Activated effector memory CD4-positive, alpha-beta T cell treated with anti-CD3 and anti-CD28 coated beads, Interleukin-2, amount 50 U/mL, for 16 hours (primary cell): ENCODE measurements around the gene GRIK5.
A peak's percentile ranks its signal among the peaks of the same experiment; 100 is the strongest.
"Not testable (repeated sequence)": the region's sequence is repeated elsewhere in the genome, so short reads cannot be mapped to it uniquely, and the experiment has no call there.

Experiments used
- DNase-seq: peaks from one replicate; pipeline ENCODE4 v3.0.0-alpha.2; 2020

GRIK5 gene

DNA sequence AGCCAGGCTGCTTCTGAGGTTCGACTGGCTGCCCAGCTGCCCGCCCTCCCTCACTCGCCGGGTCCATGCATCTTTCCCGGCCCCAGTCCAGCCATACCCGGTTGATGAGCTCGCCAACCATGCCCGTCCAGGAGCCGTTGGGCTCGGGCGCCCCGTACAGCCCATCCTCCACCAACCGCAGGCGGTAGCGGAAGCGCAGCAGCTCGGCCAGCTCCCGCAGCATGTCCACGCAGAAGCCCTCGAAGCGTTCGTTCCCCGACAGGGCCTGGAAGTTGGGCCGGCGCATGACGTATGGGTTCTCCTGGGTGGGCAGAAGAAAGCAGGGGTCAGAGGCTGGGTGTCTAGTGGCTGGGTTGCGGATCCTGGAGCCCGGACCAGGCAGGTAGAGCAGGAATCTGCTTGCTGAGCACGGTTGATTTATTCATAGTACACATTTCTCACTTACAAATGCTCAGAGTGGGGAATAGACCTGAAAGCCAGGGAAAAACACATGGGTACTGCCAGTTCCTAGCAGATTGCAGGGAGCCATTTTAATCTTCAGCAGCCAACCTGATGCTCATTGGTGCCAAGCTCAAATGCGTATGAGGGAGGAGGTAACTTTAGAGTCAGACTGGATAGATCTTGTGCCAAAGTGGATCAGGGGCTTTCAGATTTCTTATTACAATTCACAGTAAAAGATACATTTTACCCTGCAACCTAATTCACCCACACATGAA, 27.4 kb downstream of the GRIK5 start:
- DNase-seq = no peak

DNA sequence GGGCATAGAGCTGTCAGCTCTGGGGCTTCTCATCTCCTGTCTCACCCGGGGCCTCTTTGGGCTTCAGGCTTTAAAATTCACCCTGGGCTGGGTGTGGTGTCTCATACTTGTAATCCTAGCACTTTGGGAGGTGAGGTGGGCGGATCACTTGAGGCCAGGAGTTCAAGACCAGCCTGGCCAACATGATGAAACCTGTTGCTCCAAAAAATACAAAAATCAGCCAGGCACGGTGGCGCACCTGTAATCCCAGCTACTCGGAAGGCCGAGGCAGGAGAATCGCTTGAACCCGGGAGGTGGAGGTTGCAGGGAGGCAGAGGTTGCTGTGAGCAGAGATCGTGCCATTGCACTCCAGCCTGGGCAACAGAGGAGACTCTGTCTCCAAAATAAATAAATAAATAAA, 29.5 kb downstream of the GRIK5 start:
- DNase-seq = not testable (repeated sequence)

DNA sequence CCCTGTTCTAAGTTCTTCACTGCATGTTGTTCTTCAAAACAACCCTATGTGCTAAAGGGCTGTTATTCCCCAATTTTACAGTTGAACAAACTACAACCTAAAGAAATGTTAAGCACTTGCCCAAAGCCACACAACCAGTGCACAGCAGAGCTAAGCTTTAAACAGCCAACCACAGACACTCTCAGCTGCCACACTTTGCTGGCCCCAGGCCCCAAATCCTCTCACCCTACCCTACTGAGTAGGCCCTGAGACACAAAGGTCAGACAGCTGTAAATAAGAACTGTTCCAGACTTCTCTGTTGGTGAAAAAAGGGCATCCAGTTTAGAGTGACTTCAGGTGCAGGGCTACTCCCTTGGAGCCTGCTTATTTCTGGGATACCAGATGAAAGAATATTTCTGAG, 30.0 kb downstream of the GRIK5 start:
- DNase-seq = no peak

DNA sequence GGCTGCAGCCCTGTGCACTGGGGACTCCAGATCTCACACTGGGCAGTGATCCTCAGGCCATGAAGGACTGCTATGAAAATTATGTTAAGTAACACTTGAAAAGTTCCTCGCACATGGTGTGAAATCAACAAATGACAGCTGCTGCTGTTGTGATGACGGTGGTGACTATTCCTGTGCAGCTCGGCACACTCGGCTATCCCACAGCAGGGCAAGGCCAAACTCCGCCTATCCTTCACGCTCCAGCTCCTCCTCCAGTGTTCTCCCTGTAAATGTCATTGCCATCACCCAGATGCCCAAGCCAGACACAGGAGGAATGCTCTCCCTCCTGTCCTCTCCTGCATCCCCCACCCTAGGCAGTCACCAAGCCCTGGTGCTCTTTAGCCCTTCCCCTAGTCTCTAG, 31.3 kb downstream of the GRIK5 start:
- DNase-seq = no peak

DNA sequence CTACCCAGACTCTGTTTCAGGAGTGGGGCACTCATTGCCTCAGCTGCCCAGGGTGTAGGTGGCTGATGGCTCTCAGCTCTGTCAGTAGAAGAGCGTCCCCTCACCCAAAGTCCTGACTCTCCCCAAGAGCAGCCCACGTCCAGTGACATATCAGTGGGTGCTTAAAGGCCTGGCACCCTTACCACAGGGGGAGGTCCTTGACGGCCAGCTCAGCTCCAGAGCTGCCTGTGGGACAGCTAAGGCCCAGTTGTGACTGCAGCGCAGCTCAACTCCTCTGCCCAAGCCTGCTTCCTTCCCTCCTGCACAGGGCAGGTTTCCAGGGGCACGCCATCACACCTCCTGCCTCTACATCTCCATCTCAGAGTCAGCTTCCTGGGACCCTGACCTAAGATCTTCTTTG, 32.4 kb downstream of the GRIK5 start:
- DNase-seq = no peak

DNA sequence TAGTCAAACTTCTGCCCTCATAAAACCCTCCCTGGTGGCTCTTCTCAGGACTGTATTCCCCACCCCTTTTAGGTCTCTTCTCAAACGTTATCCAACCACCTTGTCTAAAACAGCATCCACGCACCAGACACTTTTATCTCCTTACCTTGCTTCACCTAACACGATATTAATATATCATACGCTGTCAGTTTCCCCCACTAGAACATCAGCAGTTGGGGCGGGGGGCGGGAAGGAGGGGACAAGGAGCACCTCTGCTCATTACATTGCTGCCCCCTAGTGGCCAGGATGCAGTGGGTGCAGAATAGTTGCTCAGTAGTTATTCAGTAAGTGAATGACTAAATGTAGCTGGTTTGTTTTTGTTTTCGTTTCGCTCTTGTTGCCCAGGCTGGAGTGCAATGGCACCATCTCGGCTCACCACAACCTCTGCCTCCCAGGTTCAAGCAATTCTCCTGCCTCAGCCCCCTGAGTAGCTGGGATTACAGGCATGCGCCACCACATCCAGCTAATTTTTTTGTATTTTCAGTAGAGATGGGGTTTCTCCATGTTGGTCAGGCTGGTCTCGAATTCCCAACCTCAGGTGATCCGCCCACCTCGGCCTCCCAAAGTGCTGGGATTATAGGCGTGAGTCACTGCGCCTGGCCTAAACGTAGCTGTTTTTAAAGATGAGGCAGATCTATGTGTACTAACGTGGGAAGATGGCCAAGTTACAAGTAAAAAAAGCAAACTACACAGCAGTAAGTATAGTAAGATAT, 35.2 kb downstream of the GRIK5 start:
- DNase-seq = peak; percentile 88

DNA sequence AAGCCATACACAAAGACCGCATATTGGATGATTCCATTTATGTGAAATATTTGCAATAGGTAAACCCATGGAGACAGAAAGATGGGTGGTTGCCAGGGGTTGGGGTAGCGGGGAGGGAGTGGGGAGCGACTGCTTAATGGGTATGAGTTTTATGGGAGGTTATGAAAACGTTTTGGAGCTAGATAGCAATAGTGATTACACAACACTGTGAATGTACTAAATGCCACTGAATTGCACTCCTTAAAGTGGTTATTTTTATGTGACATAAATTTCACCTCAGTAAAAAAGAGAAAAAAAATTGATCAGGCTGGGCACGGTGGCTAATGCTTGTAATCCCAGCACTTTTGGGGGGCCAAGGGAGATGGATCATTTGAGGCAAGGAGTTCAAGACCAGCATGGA, 36.6 kb downstream of the GRIK5 start:
- no peak for DNase-seq

DNA sequence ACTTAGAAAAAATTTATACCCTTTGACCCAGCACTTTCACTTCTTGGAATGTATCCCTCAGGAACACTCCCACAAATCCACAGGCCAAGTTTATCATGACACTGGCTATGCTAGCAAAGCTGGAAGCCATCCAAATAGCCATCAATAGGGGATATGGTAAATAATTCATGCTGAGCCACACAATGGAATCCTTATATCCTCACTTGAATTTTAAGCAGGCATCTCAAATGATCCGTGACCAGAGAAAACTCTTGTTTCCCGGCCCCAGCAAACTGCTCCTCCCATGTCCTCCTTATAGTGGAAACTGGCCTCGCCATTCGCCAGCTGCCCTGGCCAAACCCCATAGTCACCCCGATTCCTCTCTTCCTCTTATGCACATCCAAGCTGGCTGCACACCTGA, 37.6 kb downstream of the GRIK5 start:
- DNase-seq = no peak

DNA sequence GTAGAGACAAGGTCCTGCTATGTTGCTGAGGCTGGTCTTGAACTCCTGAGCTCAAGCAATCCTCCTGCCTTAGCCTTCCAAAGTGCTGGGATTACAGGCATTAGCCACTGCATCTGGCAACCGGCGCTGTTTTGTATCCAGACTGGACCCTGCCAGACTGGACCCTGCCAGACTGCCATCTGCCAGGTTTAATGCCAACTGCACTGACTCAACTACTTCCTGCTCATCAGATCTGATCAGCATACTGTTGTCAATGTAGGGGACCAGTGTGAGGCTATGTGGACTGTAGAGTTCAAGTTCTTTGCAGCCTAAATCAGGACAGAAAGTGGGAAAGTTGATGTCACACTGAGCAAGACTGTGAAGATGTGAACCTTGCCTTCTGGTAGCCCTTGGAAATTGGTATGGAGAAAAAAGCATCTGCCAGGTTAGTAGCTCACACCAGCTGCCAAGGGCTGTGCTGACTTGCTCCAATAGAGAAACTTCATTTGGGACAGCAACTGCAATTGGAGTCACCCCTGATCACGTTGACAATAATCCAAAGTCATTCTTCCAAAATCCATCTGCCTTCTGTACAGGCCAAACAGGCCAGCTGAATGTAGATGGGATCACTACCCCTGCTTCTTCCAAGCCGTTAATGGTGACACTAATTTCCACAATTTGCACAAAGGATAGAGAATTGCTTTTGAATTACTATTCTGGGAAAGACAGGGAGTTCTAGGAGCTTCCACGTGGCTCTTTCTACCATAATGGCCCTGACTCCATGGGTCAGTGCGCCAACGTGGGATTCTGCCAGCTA, 39.2 kb downstream of the GRIK5 start:
- DNase-seq = no peak

DNA sequence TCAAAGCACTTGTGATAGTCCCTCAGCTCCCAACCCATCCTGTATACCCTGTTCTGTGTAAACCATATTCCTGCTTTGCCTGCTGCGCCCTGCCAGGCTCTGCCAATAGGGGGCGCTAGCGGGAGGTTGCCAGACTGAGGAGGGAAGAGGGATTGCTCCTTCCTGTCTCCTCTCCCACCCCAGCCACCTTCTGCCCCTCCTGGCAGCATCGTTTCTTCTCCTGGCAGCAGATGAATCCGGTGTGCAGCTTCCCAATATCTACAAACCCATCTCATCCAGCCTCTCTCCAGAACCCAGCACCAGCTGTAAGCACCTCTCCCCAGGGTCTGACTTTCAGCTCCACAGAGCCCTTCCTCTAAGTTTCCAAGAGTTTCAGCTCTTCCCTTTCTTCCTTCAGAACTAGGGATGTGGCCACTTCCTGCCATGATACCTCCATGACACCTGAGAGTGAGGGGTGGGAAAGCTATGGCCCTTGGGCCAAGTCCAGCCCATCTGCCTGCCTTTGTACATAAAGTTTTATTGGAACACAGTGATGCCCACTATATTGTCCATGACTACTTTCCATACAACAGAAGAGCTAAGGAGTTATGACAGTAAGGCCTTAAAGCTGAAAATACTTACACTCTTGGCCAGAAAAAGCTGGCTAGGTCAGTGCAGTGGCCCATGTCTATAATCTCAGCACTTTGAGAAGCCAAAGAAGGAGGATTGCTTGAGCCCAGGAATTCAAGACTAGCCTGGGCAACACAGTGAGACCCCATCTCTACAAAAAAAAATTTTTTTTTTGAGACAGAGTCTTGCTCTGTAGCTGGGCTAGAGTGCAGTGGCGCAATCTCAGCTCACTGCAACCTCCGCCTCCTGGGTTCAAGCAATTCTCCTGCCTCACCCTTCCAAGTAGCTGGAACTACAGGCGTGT, 41.4 kb downstream of the GRIK5 start:
- peak; percentile 68 for DNase-seq

DNA sequence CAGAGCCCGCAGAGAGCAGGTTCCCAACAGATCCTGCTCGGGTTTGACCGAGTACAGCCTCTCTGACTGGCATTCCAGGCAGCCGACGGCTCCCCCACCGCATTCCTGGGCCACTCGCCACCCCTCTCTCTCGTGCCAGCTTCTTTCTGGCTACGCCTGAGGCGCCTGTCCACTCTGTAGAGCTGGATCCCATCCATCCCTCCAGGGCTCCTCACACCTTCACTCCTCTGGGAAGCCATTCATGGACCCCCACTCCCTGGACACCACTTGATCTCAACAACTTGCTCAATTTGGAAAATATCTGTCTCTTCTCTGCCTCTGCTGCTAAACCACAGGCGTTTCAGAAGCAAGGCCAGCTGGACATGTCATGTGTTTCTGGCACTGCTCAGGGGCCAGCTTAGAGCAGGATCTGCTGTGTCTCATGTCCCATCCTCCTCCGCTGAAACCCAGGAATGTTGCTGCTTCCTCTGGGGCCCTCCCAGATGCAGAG, 45.3 kb downstream of the GRIK5 start:
- no peak for DNase-seq

DNA sequence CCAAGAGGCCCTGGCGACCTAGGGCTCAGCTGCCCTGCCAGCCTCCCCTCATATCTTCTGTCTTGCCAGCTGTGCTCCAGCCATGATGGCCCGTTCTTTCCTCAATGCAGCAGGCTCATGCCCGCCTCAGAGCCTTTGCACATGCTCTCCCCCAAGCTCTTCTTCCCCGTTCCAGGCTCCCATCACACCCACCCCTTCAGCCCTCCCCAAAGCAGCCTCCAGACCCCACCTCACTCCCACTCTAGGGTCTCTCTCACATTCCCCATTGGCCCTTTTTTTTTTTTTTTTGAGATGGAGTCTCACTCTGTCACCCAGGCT, 46.1 kb downstream of the GRIK5 start:
- no peak for DNase-seq

DNA sequence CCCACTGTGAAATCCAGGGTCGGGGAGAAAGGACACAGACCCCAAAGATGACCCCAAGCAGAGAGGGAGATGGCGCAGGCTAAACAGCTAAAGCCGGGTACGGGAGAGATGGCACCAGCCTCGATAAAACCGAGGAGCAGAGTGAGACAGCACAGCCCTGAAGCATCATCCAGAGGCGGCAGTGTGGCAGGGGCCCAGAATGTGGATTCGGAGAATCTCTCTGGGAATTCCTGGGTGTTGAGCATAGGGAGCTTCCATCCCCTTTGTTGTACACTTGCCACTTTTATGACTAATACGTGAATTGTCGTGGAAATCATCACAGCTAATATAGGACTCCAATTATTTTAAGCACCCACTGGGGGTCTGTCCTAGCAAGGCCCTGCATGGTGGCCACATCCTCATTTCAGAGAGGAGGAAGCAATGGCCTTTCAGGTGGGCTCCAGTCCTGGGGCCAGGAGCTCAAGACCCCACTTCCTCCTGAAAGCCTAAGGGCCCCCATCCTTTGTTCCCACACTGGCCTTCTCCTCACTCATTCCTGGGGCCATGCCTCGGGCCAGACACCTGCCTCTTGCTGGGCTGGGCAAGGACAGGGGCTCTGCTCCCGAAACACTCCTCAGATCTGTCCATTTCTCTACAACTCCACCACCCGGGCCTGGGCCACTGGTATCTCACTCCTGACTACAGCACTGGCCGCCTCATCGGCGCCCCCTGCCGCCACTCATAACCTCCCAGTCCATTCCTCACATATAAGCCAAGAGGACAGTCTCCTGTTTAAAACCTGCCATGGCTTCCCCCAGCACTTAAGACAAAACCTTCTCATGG, 46.7 kb downstream of the GRIK5 start:
- DNase-seq = peak; percentile 66

DNA sequence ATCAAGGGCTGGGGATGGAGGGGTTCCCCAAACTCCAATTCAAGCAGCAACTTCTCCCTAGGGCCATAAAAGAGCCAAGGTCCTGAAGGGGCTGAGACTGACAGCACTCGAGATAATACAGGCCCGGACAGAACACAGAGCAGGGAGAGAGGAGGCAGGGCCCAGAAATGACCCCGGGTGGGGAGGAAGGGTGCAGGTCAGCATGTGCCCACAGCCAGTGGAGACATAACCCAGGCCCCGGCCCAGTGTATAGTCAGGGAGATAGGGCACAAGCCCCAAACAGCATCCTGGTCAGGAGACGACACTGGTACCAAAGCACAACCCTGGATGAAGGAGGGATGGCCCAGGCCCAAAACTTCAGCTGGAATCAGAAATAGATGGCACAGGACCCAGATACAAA, 47.4 kb downstream of the GRIK5 start:
- DNase-seq = no peak

DNA sequence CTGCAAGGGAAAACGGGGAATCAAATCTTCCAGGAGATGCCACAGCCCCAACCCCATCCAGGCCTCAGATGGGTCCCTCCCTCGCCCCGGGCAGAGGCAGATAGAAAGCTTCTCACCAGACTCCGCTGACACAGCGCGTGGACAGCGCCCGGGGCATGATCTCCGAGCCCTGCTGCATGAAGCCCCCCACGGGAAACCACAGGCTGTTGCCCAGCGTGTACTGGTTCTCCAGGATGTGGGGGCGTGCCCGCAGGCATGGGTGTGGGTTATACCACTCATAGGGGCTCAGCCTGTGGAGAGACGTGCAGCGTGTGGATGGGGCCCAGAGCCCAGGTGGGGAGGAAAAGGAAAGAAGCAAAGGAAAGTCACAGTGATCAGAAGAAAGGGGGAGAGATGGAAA, 48.8 kb downstream of the GRIK5 start:
- DNase-seq = no peak

DNA sequence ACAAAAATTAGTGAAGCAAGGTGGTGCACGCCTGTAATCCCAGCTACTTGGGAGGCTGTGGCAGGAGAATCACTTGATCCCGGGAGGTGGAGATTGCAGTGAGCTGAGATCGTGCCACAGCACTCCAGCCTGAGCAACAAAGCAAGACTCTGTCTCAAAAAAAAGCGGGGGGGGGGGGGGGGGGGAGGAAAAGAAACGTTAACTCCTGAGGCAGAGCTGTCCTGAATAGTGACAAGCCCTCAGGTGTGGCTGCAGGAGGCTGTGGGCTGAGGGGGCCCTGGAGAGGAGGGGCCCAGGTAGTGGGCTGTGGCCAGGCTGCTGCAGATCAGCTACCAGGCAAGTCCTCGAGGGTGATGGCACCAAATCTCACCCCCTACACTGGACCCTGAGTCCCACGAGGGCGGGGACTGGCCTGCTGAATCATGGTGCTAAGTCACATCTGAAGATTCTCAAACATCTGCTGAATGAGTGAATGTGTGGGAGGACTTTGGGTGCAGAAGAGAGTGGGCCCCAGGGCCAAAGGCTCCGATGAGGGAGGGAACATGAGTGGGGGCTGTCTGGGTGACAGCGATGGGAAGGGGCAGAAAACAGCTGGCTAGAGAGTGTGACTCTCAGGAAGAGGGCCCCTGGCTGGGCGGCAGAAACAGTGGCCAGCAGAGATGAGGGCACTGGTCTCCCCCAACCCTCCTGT, 51.4 kb downstream of the GRIK5 start:
- no peak for DNase-seq

DNA sequence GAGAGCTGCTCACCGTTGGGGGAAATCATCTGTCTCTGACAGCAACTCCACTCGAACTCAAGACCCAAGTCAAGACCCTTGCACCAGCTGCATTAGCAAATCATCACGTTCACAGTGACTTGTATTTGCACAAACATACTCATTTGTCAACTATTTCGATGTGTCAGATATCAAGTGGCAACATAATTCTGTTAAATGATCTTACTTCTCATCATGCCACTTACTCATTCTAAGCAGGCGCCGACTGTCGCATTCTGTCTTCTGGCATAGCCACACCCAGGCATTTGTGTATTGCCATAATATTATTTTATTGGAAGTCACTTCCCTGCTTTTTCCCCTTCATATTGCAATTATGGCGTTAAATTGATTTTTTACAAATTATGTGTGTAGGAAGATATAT, 53.0 kb downstream of the GRIK5 start:
- no peak for DNase-seq

DNA sequence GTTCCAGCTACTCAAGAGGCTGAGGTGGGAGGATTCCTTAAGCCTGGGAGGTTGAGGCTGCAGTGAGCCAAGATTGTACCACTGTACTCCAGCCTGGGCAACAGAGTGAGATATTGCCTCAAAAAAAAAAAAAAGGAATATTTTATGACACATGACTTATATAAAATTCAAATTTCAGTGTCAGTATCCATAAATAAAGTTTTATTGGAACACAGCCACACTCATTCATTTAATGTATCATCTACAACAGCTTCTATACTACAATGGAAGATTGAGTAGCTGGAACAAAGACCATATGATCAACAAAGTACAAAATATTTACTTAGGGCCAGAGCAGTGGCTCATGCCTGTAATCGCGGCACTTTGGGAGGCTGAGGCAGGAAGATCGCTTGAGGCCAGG, 57.3 kb downstream of the GRIK5 start:
- DNase-seq = not testable (repeated sequence)

DNA sequence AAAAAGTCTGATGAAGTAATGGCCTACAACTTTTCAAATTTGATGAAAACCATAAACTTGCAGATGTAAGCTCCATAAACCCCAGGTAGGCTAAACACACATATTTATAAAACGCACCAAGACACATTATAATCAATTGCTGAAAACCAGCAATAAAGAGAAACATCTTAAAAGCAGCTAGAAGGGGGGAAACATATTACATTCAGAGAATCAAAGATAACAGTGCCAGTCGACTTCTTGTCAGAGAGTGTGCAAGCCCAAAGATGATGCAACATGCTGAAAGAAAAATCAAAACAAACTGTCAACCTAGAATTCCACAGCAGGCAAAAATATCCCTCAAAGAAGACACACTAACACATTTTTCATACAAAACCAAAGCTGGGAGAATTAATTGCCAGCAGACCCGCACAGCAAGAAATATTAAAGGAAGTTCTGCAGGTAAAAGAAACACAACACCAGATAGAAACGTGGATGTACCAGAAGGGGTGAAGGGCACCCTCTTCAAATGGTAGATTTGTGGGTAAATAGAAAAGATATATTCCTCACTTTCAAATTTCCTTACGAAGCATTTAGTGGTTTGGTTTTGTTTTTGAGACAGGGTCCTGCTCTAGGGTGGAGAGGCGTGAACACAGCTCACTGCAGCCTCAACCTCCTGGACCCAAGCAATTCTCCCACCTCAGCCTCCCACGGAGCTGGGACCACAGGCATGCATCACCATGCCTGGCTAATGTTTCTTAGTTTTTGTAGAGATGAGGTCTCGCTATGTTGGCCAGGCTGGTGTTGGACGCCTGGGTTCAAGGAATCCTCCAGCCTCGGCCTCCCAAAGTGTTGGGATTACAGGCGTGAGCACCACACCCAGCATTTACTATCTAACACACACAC, 59.5 kb downstream of the GRIK5 start:
- DNase-seq = no peak

DNA sequence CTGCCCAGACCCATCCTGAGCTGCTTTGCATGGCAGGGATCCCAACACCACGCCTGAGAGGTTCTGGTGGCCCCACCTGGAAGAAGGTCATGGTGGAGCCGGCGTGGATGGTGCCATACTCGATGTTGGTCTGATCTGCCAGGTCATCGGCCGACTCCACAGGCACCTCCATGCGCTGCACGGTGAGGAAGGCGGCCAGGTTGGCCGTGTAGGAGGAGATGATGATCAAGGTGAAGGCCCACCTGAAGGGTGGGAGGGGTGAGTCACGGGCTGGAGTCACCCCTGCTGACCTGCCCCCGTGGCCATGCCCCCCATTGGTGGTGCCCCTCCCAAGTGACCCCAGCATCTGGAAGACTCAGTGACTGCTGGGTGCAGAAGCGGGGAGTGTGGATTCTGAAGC, 63.4 kb downstream of the GRIK5 start:
- DNase-seq = no peak
